Left ventricle myocardium inferior (tissue), 1 donor: ENCODE measurements around the gene DTWD2. TPM values are rescaled to one million over a fixed set of nuclear protein-coding genes. Genes with fewer than 3 reads are reported as not detected.
"Not testable (repeated sequence)": the region's sequence is repeated elsewhere in the genome, so short reads cannot be mapped to it uniquely, and the experiment has no call there.

Experiments used
- DNase-seq: peaks from one replicate; pipeline ENCODE4 v3.0.0-alpha.2; 2020
- H3K27ac ChIP-seq: fragments of 200-600 bp; replicated peaks from 2 replicates; pipeline ENCODE4 v1.8.0; 2021
- H3K27me3 ChIP-seq: fragments of 200-600 bp; 2 replicates; pipeline ENCODE4 v1.8.0; 2021; ENCODE audit warnings: low read depth
- H3K36me3 ChIP-seq: fragments of 200-600 bp; 2 replicates; pipeline ENCODE4 v1.8.0; 2021
- H3K4me1 ChIP-seq: fragments of 200-600 bp; 2 replicates; pipeline ENCODE4 v1.8.0; 2021
- H3K4me3 ChIP-seq: fragments of 200-600 bp; 2 replicates; pipeline ENCODE4 v1.8.0; 2021; ENCODE audit warnings: mild to moderate bottlenecking, moderate library complexity
- H3K9me3 ChIP-seq: fragments of 200-600 bp; replicated peaks from 2 replicates; pipeline ENCODE4 v1.8.0; 2021
- CTCF ChIP-seq: fragments of 200-600 bp; IDR thresholded peaks from 2 replicates; pipeline ENCODE4 v1.8.0; 2021; ENCODE audit warnings: antibody characterized with exemption, mild to moderate bottlenecking, borderline replicate concordance
- intact Hi-C: fragments of 100-400 bp; cut with micrococcal nuclease; formaldehyde crosslinking; loops from one replicate; pipeline ENCODE4 v1.11.0; 2022
- total RNA-seq: library from RNA; stranded (reverse); fragmentation: NEBNext Ultra II Directional; extraction: Animal tissue kit (Norgen Biotek cat#: 25700); gene quantifications from one replicate; pipeline ENCODE4 v1.2.1, GENCODE V29; 2021
- donor health status: DM: no; HTN: yes; CAD: no; lungs with severe emphysema.

DTWD2 gene
- total RNA-seq, 1 donor from 2014 or later = 14.7 TPM

GRCh38 chr5:118919016-118919415, 69.3 kb downstream of the DTWD2 start:
- H3K36me3 ChIP-seq = peaks cover 8% of the 10 kb centered on the region
- H3K27ac ChIP-seq = no peak overlapping the region
- no peak for TF ChIP-seq CTCF
- no peaks in the 10 kb centered on the region for H3K9me3 ChIP-seq
- intact Hi-C loops = no loop called here
- H3K4me3 ChIP-seq = no peak overlapping the region
- H3K27me3 ChIP-seq = no peaks in the 10 kb centered on the region
- DNase-seq = no peak
- peaks cover 4% of the 10 kb centered on the region for H3K4me1 ChIP-seq

GRCh38 chr5:118918232-118918631, 70.1 kb downstream of the DTWD2 start:
- TF ChIP-seq CTCF = no peak
- DNase-seq = no peak
- intact Hi-C loops = no loop called here
- peaks cover 8% of the 10 kb centered on the region for H3K36me3 ChIP-seq
- no peaks in the 10 kb centered on the region for H3K9me3 ChIP-seq
- H3K4me1 ChIP-seq = no peaks in the 10 kb centered on the region
- H3K27ac ChIP-seq = no peak overlapping the region
- no peaks in the 10 kb centered on the region for H3K27me3 ChIP-seq
- H3K4me3 ChIP-seq = no peak overlapping the region

- H3K27me3 ChIP-seq, H3K4me3 ChIP-seq, H3K27ac ChIP-seq, H3K4me1 ChIP-seq, DNase-seq, H3K36me3 ChIP-seq, H3K9me3 ChIP-seq, intact Hi-C loops: not testable (repeated sequence)
Measured at GRCh38 chr5:118907536-118907935, 80.8 kb downstream of the DTWD2 start.

- Histone ChIP-seq H3K36me3 (no peaks in the 10 kb centered on the region), H3K27me3 (no peaks in the 10 kb centered on the region), H3K9me3 (no peaks in the 10 kb centered on the region), H3K4me3 (no peak overlapping the region), H3K4me1 (no peaks in the 10 kb centered on the region), H3K27ac (no peak overlapping the region)
- intact Hi-C loops = no loop called here
- DNase-seq = no peak
- no peak for TF ChIP-seq CTCF
Measured at GRCh38 chr5:118906947-118907346, 81.4 kb downstream of the DTWD2 start.

- H3K9me3 ChIP-seq = no peaks in the 10 kb centered on the region
- TF ChIP-seq CTCF = no peak
Measured at GRCh38 chr5:118905196-118905595, 83.2 kb downstream of the DTWD2 start.

GRCh38 chr5:118902656-118903438, 85.5 kb downstream of the DTWD2 start:
- Histone ChIP-seq H3K4me1 (no peaks in the 10 kb centered on the region), H3K36me3 (no peaks in the 10 kb centered on the region), H3K9me3 (no peaks in the 10 kb centered on the region), H3K27me3 (no peaks in the 10 kb centered on the region), H3K4me3 (no peak overlapping the region), H3K27ac (no peak overlapping the region)
- intact Hi-C loops = no loop called here
- no peak for TF ChIP-seq CTCF
- DNase-seq = no peak

More at GRCh38 chr5:118905196-118905595, 83.2 kb downstream of the DTWD2 start:
- H3K4me1 ChIP-seq = no peaks in the 10 kb centered on the region
- H3K36me3 ChIP-seq = no peaks in the 10 kb centered on the region
- no peak overlapping the region for H3K27ac ChIP-seq
- intact Hi-C loops = no loop called here
- H3K27me3 ChIP-seq = no peaks in the 10 kb centered on the region
- no peak overlapping the region for H3K4me3 ChIP-seq
- no peak for DNase-seq
